Psoas muscle (tissue), 8 donors: ENCODE results near the gene TPRKB. TPM values are rescaled to one million over a fixed set of nuclear protein-coding genes. Genes with fewer than 3 reads are reported as not detected.
"Not testable (repeated sequence)": the region's sequence is repeated elsewhere in the genome, so short reads cannot be mapped to it uniquely, and the experiment has no call there.

Experiments
- ATAC-seq, 4 donors: fragments of 200-7000 bp; cut with Tn5 transposase; one replicate each; pipeline ENCODE4 v1.9.1; 2020; ENCODE audit warnings: moderate library complexity in 3 of 4, mild to moderate bottlenecking in 2 of 4
- DNase-seq, 2 donors: peaks; one replicate each; pipeline ENCODE4 v3.0.0-alpha.2; 2020
- H3K27ac ChIP-seq: fragments of 200-600 bp; one replicate; pipeline ENCODE4 v1.8.0; 2022
- H3K27me3 ChIP-seq, 3 donors: fragments of 200-600 bp in 1 of 3; one replicate each; pipeline versions ENCODE4 v1.6.1 to v1.8.0; 2013 to 2022; ENCODE audit warnings: low read length in 2 of 3, mild to moderate bottlenecking in 2 of 3, moderate library complexity in 1 of 3; ENCODE audit not compliant: insufficient read depth in 3 of 3
- H3K36me3 ChIP-seq, 2 donors: fragments of 200-600 bp in 1 of 2; one replicate each; pipeline versions ENCODE4 v1.6.1 to v1.8.0; 2013 to 2022; ENCODE audit warnings: low read depth in 1 of 2, mild to moderate bottlenecking in 1 of 2, moderate library complexity in 1 of 2; ENCODE audit not compliant: insufficient read depth in 1 of 2
- H3K4me1 ChIP-seq: fragments of 200-600 bp; one replicate; pipeline ENCODE4 v1.8.0; 2022
- H3K4me3 ChIP-seq: fragments of 200-600 bp; one replicate; pipeline ENCODE4 v1.8.0; 2022; ENCODE audit warnings: mild to moderate bottlenecking
- H3K9me3 ChIP-seq: fragments of 200-600 bp; one replicate; pipeline ENCODE4 v1.8.0; 2022
- whole genome bisulfite sequencing, 3 donors: extraction: QIAGEN DNeasy Blood & Tissue Kit; methylation state at CpG; one replicate each; pipeline versions ENCODE4 v1.1.6 to v1.1.7; 2013; 5-methylcytosine and 5-hydroxymethylcytosine counted together
- intact Hi-C, 2 donors: fragments of 100-400 bp; cut with DNase I; formaldehyde crosslinking; loops; one replicate each; pipeline versions ENCODE4 v1.11.0 to v1.14.2; 2022
- polyA plus RNA-seq, 3 donors: library from polyadenylated mRNA; stranded (reverse); fragments of 200-250 nt; gene quantifications; one replicate each; pipeline ENCODE4 v1.2.3, GENCODE V29; 2013
- total RNA-seq, 4 donors: library from RNA; stranded (reverse); fragmentation: NEBNext Ultra II Directional in 2 of 4; extraction: Animal tissue kit (Norgen Biotek cat#: 25700) in 2 of 4; gene quantifications; one replicate each; pipeline versions ENCODE4 v1.2.1 to v1.2.4, GENCODE V29; 2021 to 2023
- TF ChIP-seq, protein P1 (sequence below): fragments of 200-600 bp; IDR thresholded peaks from one replicate; pipeline ENCODE4 v1.8.0; 2022; ENCODE audit warnings: antibody characterized with exemption
- donor health status: healthy with polysubstance abuse.
- donor health status: DM: no; HTN: no; CAD: no; lungs with moderate emphysema.
- donor health status: Bipolar disorder and iron deficiency.
- donor health status: healthy.
- donor health status: DM: yes; HTN: yes; CAD: no.
- donor health status: DM: no; HTN: no; CAD: no.
- donor health status: DM: no; HTN: no; CAD: no.
- donor health status: DM: yes; HTN: yes; CAD: no.

The TPRKB gene
- total and polyA plus RNA-seq, 7 donors, result 21.8 to 130 (median 35.1) TPM

DNA sequence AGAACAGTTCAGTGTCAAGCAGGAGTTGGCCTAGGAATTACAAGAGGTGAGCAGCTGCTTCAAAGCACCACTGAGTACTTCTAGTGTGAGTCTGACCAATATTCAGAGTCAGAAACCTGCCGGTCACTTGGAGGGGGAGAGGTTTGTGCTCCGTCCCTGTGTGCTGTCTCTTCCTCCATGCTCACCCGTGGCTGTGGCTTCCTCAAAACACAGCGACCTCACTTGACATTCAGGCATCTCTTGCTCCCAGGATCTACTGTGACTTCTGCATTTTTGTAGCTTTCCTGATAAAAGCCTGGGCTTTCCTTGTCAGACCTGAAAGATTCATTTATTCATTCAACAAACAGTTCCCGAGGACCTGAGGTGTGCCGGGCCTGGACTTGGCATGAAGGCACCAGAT is 32.9 kb downstream of the TPRKB start:
- DNase-seq (no peak), ATAC-seq (no peak)
- H3K27ac ChIP-seq, result no peak overlapping the region
- H3K36me3 ChIP-seq, result no peaks in the 10 kb centered on the region
- intact Hi-C loops, result no loop called here
- H3K4me1 ChIP-seq, result no peaks in the 10 kb centered on the region
- WGBS, 3 donors, result 65 to 80% (median 69%) methylated on average over 6 of the region's 6 CpGs
- H3K27me3 ChIP-seq, result no peaks in the 10 kb centered on the region
- TF ChIP-seq, protein P1, sequence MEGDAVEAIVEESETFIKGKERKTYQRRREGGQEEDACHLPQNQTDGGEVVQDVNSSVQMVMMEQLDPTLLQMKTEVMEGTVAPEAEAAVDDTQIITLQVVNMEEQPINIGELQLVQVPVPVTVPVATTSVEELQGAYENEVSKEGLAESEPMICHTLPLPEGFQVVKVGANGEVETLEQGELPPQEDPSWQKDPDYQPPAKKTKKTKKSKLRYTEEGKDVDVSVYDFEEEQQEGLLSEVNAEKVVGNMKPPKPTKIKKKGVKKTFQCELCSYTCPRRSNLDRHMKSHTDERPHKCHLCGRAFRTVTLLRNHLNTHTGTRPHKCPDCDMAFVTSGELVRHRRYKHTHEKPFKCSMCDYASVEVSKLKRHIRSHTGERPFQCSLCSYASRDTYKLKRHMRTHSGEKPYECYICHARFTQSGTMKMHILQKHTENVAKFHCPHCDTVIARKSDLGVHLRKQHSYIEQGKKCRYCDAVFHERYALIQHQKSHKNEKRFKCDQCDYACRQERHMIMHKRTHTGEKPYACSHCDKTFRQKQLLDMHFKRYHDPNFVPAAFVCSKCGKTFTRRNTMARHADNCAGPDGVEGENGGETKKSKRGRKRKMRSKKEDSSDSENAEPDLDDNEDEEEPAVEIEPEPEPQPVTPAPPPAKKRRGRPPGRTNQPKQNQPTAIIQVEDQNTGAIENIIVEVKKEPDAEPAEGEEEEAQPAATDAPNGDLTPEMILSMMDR, result no peak
- H3K4me3 ChIP-seq, result no peak overlapping the region
- H3K9me3 ChIP-seq, result no peaks in the 10 kb centered on the region

DNA sequence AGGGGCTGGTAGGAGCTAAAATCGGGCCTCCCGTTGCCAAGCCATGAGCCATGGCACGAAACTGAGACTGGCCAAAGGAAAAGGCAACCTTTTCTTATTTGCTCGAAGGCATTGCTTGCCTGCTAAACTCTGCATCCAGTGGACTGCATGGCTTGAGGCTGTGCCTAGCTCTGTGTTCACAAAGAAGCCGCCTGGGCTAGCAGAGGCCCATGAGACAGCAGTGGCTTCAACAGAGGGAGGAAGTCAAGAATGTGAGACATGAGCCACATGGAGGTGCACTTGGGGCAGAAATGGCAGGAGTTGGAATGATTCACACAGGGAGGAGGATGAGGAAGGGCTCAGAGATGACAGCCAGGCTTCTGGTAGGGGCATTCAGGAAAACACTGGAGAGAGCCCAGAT is 33.5 kb downstream of the TPRKB start:
- WGBS, 3 donors, result 75 to 77% (median 76%) methylated on average over 5 of the region's 5 CpGs
- intact Hi-C loops, result no loop called here
- no peaks in the 10 kb centered on the region for H3K27me3 ChIP-seq
- DNase-seq (no peak), ATAC-seq (no peak)
- no peaks in the 10 kb centered on the region for H3K4me1 ChIP-seq
- TF ChIP-seq, protein P1, result no peak
- H3K9me3 ChIP-seq, result no peaks in the 10 kb centered on the region
- no peak overlapping the region for H3K4me3 ChIP-seq
- no peak overlapping the region for H3K27ac ChIP-seq
- H3K36me3 ChIP-seq, result no peaks in the 10 kb centered on the region

DNA sequence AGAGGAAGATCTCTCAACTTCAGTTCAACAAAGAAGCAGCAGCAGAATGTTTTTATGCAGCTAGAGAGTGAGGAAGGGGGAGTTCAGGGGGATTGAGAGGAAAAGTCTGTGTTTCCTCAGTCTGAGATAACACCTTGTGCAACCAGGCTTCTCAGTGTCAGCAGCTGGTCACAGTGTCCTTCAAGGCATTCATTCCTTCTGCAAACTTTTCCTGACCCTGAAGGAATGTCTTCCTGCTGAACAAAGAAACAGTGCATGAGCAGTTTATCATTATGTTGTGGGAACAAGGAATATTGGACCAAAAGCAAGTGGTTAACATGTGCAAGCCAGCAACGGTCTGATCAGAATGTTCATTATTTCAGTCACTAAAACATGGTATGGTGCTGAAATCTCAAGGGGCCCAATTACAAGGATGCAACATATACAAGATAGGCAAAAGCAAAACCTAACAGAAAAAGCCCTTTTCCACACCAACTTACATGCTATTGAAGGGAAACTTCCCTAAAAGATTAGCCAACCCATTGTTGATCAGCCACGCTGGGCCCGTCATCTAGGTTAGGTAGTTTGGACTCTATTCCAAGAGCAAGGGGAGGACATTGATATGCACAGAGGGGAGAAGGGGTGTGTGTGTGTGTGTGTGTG is 34.2 kb downstream of the TPRKB start:
- H3K4me1 ChIP-seq, H3K27ac ChIP-seq, H3K27me3 ChIP-seq, H3K4me3 ChIP-seq, DNase-seq, H3K36me3 ChIP-seq, ATAC-seq, intact Hi-C loops, H3K9me3 ChIP-seq: not testable (repeated sequence)
- WGBS, 3 donors, result 62 to 66% (median 66%) methylated on average over 3 of the region's 3 CpGs

DNA sequence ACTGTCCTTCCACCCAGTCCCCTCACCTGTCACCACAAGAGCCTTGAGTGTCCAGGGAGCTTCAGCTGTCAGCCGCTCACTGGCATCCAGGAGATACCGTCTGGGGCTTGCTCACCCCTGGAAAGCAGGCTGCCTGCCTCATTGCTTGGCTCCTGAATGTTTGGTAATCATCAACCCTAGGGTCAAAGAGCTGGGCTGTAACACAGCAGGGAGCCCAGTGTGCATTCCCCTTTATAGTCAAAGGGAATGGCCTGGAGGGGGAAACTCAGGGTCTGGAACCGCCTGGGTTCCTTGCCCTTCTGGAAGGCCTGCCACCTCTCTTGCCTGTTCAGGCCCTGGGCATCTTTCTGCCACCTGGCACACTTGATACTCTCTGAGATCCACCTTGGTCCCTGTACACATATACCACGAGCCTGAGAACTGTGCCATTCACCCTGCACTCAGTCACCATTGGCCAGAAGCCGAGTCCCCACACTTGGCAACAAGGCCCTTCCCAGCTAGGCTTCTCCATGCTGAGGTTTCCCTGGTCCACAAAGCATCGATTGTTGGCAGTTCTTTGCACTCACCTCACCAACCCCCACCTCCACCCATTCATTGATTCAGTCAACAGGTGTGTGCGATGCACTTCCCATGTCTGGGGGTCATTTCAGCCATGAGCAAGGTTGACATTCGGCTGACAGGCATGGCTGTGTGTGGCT is 35.0 kb downstream of the TPRKB start:
- DNase-seq, result no peak
- intact Hi-C loops, result no loop called here
- no peaks in the 10 kb centered on the region for H3K4me1 ChIP-seq
- H3K27me3 ChIP-seq, result no peaks in the 10 kb centered on the region
- no peak overlapping the region for H3K27ac ChIP-seq
- 63 to 70% (median 66%) methylated on average over 8 of the region's 8 CpGs for WGBS, 3 donors
- H3K4me3 ChIP-seq, result no peak overlapping the region
- no peaks in the 10 kb centered on the region for H3K36me3 ChIP-seq
- no peaks in the 10 kb centered on the region for H3K9me3 ChIP-seq
- no peak for ATAC-seq
- TF ChIP-seq, protein P1, result no peak

DNA sequence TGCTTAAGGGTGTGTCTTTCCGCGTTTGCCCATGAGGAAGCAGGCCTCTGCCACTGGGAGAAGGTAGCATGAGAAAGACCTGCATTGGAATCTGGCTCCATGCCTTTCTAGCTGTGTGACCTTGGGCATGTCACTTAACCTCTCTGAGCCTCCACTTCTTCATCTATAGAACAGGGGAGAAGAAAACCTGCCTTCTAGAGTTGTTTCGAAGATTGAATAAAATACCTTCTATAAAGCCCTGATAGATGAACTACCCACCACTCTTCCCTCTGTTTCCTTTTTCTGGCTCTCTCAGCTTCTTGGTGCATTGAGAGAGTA is 35.7 kb downstream of the TPRKB start:
- DNase-seq, H3K4me3 ChIP-seq, H3K36me3 ChIP-seq, ATAC-seq, H3K4me1 ChIP-seq, H3K9me3 ChIP-seq, H3K27me3 ChIP-seq, intact Hi-C loops, H3K27ac ChIP-seq: not testable (repeated sequence)
- WGBS, 3 donors, result 71 to 79% (median 78%) methylated on average over 3 of the region's 3 CpGs
